Calu3 (cell line): ENCODE data around the gene THOC6. TPM values are rescaled to one million over a fixed set of nuclear protein-coding genes. Genes with fewer than 3 reads are reported as not detected.

ENCODE experiments used
- BruUV-seq: library from RNA; stranded (reverse); fragments of 400-500 nt; replicated peaks from 2 replicates; lab custom pipeline; 2021; lab: Mats Ljungman, UMichigan
- CTCF ChIA-PET: fragments of 300-600 bp; sonication (Branson Sonifier 250); formaldehyde crosslinking; loops from one replicate; lab custom pipeline; 2022; ENCODE audit warnings: antibody characterized with exemption; lab: Charles Lee
- DNase-seq: peaks from one replicate; pipeline ENCODE4 v3.0.0; 2022
- H3K27ac Mint-ChIP-seq: one replicate; pipeline ENCODE4 v1.8.0; 2022; ENCODE audit warnings: mixed read lengths; ENCODE audit not compliant: unreplicated experiment
- H3K27me3 Mint-ChIP-seq: one replicate; pipeline ENCODE4 v1.8.0; 2022; ENCODE audit warnings: mixed read lengths; ENCODE audit not compliant: unreplicated experiment
- H3K36me3 Mint-ChIP-seq: one replicate; pipeline ENCODE4 v1.8.0; 2022; ENCODE audit warnings: mild to moderate bottlenecking, moderate library complexity, mixed read lengths; ENCODE audit not compliant: insufficient read depth, unreplicated experiment
- H3K4me1 Mint-ChIP-seq: one replicate; pipeline ENCODE4 v1.8.0; 2022; ENCODE audit warnings: mild to moderate bottlenecking, low read depth, mixed read lengths; ENCODE audit not compliant: unreplicated experiment
- H3K4me3 Mint-ChIP-seq: one replicate; pipeline ENCODE4 v1.8.0; 2022; ENCODE audit warnings: mild to moderate bottlenecking, low read depth, moderate library complexity, mixed read lengths; ENCODE audit not compliant: unreplicated experiment
- H3K9me3 Mint-ChIP-seq: one replicate; pipeline ENCODE4 v1.8.0; 2022; ENCODE audit warnings: low read depth, mixed read lengths; ENCODE audit not compliant: unreplicated experiment
- intact Hi-C: fragments of 100-400 bp; cut with micrococcal nuclease; formaldehyde crosslinking; loops from one replicate; pipeline ENCODE4 v1.10.0; 2022; ENCODE audit not compliant: unreplicated experiment
- total RNA-seq: library from RNA; stranded (reverse); gene quantifications from 2 replicates; pipeline ENCODE4 v1.2.3, GENCODE V29; 2022
- TF ChIP-seq, protein P1 (sequence below): fragments of 200-600 bp; IDR thresholded peaks from one replicate; pipeline ENCODE4 v1.8.0; 2022; ENCODE audit warnings: antibody characterized with exemption; ENCODE audit not compliant: unreplicated experiment

The THOC6 gene
- total RNA-seq, 1 experiment from 2014 or later, result 50.8 TPM

DNA sequence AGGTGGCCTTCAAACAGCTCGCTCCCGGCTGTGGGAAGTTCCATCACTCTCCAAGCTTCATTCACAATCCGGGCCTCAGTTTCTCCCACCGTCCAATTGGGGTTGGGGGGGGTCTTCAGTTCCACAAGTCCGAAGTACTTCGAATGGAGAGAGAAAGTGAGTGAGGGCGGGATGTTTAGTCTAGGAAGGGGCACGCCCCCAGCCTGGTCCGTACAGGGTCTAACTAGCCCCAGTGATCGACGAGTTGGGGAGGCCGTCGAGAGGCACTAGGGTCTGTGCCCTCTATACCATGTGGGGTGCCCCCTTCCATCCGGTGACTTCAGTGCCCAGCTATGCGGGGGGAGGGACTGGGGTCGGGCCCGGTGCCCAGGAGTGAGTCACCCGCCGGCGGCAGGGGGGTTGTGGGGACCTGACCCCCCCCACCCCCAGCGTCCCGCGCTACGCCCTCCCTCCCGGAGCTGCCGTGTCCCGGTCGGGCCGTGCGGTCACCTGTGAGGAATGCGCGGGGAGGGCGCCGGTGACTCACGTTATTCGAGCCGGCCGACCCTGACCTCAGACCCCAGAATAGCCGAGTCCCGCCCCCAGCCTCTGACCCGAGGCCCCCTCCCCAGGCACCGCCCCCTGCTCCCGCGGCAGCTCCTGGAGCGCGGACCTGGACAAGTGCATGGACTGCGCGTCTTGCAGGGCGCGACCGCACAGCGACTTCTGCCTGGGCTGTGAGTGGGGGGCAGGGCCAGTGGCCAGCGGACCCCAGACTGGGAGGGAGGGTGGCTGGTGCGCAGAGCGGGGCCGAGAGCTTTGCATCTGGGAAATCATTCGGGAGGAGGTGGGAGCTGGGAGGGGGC, 3.0 kb upstream of the THOC6 start:
- intact Hi-C loops, result loop anchor here (1.0 kb wide), 1 partner anchor 14 kb away; no protein-coding TSS in a partner anchor
- Mint-ChIP-seq H3K4me1 (peaks cover 34% of the 10 kb centered on the region), H3K4me3 (peak overlapping the region; percentile 80), H3K27ac (peak overlapping the region; percentile 89), H3K9me3 (no peaks in the 10 kb centered on the region), H3K27me3 (no peaks in the 10 kb centered on the region), H3K36me3 (peaks cover 73% of the 10 kb centered on the region)
- TF ChIP-seq, protein P1, sequence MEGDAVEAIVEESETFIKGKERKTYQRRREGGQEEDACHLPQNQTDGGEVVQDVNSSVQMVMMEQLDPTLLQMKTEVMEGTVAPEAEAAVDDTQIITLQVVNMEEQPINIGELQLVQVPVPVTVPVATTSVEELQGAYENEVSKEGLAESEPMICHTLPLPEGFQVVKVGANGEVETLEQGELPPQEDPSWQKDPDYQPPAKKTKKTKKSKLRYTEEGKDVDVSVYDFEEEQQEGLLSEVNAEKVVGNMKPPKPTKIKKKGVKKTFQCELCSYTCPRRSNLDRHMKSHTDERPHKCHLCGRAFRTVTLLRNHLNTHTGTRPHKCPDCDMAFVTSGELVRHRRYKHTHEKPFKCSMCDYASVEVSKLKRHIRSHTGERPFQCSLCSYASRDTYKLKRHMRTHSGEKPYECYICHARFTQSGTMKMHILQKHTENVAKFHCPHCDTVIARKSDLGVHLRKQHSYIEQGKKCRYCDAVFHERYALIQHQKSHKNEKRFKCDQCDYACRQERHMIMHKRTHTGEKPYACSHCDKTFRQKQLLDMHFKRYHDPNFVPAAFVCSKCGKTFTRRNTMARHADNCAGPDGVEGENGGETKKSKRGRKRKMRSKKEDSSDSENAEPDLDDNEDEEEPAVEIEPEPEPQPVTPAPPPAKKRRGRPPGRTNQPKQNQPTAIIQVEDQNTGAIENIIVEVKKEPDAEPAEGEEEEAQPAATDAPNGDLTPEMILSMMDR, result no peak
- CTCF ChIA-PET, result interaction anchor here (0.6 to 7.8 kb wide), 9 partner anchors 7 to 73 kb away, joined by 3 to 126 read pairs (median 4); no protein-coding TSS in a partner anchor
- DNase-seq, result peak; percentile 98
- BruUV-seq, result no TSS peak

DNA sequence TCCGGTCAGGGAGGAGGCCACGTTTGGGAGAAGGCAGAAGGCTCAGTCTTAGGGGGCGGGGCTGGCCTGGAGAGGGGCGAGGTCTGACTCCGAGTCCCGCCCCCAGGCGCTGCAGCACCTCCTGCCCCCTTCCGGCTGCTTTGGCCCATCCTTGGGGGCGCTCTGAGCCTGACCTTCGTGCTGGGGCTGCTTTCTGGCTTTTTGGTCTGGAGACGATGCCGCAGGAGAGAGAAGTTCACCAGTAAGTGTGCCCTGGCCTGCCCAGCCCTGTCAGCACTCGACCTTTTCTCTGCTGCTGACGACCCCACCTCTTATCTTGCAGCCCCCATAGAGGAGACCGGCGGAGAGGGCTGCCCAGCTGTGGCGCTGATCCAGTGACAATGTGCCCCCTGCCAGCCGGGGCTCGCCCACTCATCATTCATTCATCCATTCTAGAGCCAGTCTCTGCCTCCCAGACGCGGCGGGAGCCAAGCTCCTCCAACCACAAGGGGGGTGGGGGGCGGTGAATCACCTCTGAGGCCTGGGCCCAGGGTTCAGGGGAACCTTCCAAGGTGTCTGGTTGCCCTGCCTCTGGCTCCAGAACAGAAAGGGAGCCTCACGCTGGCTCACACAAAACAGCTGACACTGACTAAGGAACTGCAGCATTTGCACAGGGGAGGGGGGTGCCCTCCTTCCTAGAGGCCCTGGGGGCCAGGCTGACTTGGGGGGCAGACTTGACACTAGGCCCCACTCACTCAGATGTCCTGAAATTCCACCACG, 2.2 kb upstream of the THOC6 start:
- TF ChIP-seq, protein P1, result no peak
- Mint-ChIP-seq H3K36me3 (peaks cover 81% of the 10 kb centered on the region), H3K9me3 (no peaks in the 10 kb centered on the region), H3K27me3 (no peaks in the 10 kb centered on the region), H3K4me1 (peaks cover 30% of the 10 kb centered on the region), H3K27ac (peak overlapping the region; percentile 89), H3K4me3 (peak overlapping the region; percentile 80)
- CTCF ChIA-PET, result interaction anchor here (0.6 to 7.8 kb wide), 9 partner anchors 9 to 113 kb away, joined by 3 to 126 read pairs (median 3); partner anchors contain the start of gene ZNF213
- intact Hi-C loops, result no loop called here
- DNase-seq, result peak; percentile 96
- BruUV-seq, result TSS peak; percentile 63

DNA sequence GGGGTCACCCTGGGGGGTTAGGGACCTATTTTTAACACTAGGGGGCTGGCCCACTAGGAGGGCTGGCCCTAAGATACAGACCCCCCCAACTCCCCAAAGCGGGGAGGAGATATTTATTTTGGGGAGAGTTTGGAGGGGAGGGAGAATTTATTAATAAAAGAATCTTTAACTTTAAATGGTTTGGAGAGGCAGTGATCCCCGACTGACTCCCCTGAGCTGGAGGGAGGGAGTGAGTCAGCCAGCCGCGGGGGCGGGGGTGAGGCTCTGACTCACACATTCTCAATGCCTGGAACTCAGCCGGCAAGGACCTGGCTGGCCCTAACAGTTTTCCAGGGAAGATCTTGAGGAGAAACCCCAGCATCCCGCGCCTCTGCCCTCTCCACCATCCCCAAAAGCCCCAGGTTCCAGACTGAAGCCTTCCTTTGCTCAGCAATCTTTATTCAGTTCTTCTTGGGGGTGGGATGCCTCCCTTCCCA, 1.6 kb upstream of the THOC6 start:
- CTCF ChIA-PET, result interaction anchor here (0.6 to 7.8 kb wide), 6 partner anchors 9 to 1104 kb away, joined by 3 to 126 read pairs (median 4); partner anchors contain the start of genes HS3ST6 and ZNF213
- H3K4me3 Mint-ChIP-seq, result peak overlapping the region; percentile 80
- peak overlapping the region; percentile 89 for H3K27ac Mint-ChIP-seq
- peak; percentile 98 for DNase-seq
- no TSS peak for BruUV-seq
- no peaks in the 10 kb centered on the region for H3K9me3 Mint-ChIP-seq
- TF ChIP-seq, protein P1, result no peak
- peaks cover 84% of the 10 kb centered on the region for H3K36me3 Mint-ChIP-seq
- H3K4me1 Mint-ChIP-seq, result peaks cover 30% of the 10 kb centered on the region
- no peaks in the 10 kb centered on the region for H3K27me3 Mint-ChIP-seq
- intact Hi-C loops, result no loop called here

DNA sequence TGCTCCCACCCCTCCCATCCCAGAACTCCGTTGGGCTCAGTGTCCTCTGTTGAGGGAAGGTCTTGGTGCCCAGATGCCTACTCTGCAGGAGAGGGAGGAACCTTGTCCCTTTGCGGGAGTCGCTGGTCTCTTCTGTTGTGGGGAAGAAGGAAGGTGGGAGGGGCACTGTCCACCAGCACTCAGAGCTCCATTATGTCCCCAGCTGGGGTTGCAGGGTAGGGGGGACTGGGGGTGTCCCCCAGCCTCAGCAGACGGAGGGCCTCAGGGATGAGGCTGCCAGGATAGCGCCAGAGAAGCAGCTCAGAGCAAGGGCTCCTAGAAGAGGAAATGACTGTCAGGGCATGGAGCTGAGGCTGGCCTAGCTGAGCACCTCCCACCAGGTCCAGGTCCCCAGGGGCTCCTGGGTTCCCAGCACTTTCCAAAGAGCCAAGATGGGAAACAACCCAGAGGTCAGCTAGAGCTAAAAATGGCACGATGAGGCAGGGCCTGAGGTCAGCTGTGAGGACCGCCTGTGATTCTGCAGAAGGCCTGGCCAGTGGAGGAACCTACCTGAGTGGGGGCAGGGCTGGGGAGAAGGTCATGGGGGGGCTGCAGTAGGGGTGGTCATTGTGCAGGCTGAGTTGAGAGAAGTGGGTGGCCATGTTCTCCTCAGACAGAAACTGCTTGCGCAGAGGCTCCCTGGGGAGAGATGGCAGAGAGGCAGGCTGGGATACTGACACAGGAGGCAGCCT, 986 bp upstream of the THOC6 start:
- no peak for DNase-seq
- intact Hi-C loops, result no loop called here
- CTCF ChIA-PET, result interaction anchor here (0.6 to 7.8 kb wide), 5 partner anchors 8 to 1105 kb away, joined by 3 to 126 read pairs (median 6); partner anchors contain the start of genes HS3ST6 and ZNF213
- TSS peak; percentile 40 for BruUV-seq
- Mint-ChIP-seq H3K9me3 (no peaks in the 10 kb centered on the region), H3K27me3 (no peaks in the 10 kb centered on the region), H3K36me3 (peaks cover 87% of the 10 kb centered on the region), H3K4me3 (peak overlapping the region; percentile 80), H3K27ac (peak overlapping the region; percentile 89), H3K4me1 (peaks cover 30% of the 10 kb centered on the region)
- TF ChIP-seq, protein P1, result no peak
